RWPE1 (cell line): ENCODE results near the gene ACP5.

Experiments used
- CTCF ChIA-PET: fragments of 350-600 bp; sonication (Branson Sonifier 250); formaldehyde crosslinking; extraction: SDS; loops from one replicate; lab custom pipeline; 2021; lab: Yijun Ruan, JAX
- POLR2A ChIA-PET: fragments of 400-600 bp; formaldehyde crosslinking; extraction: SDS; loops from one replicate; lab custom pipeline; 2020; ENCODE audit warnings: antibody characterized with exemption; ENCODE audit not compliant: low non-redundant PET; lab: Yijun Ruan, JAX
- DNase-seq: peaks from one replicate; pipeline ENCODE4 v3.0.0; 2012; ENCODE audit warnings: low spot score
- H3K27ac ChIP-seq: fragments of 450-650 bp; 2 replicates; pipeline ENCODE4 v1.5.1; 2017
- CTCF ChIP-seq: fragments of 450-650 bp; conservative IDR thresholded peaks from 2 replicates; pipeline ENCODE4 v1.5.1; 2017; ENCODE audit warnings: low read depth, mild to moderate bottlenecking

The ACP5 gene

GRCh38 chr19:11539495-11540365, 37.7 kb downstream of the ACP5 start:
- DNase-seq = no peak
- TF ChIP-seq CTCF = no peak
- ChIA-PET POLR2A (no interaction called here), CTCF (no interaction called here)
- no peak overlapping the region for H3K27ac ChIP-seq

GRCh38 chr19:11538232-11539036, 39.0 kb downstream of the ACP5 start, which contains the start of gene CNN1:
CNN1 (plus strand) TSS chr19:11538851; CDS start chr19:11538928, 77 bp downstream.
- CTCF ChIA-PET = interaction anchor here (0.6 kb wide), 1 partner anchor 85 kb away, joined by 4 read pairs; no protein-coding TSS in a partner anchor
- POLR2A ChIA-PET = no interaction called here
- no peak within 1 kb of the TSS for H3K27ac ChIP-seq
- no peak for DNase-seq
- TF ChIP-seq CTCF = no peak

GRCh38 chr19:11535792-11536595, 41.5 kb downstream of the ACP5 start:
- ChIA-PET CTCF (interaction anchor here (0.6 to 1.4 kb wide), 11 partner anchors 22 to 1052 kb away, joined by 3 to 6 read pairs (median 3); partner anchors contain the start of gene ELOF1), POLR2A (no interaction called here)
- peak overlapping the region; percentile 45 for H3K27ac ChIP-seq
- DNase-seq = peak; percentile 94
- TF ChIP-seq CTCF = peak; percentile 77

GRCh38 chr19:11534948-11535347, 42.5 kb downstream of the ACP5 start:
- POLR2A ChIA-PET = no interaction called here
- CTCF ChIA-PET = no interaction called here
- peak overlapping the region; percentile 45; the same call in 1 of the 2 replicates for H3K27ac ChIP-seq
- no peak for DNase-seq
- TF ChIP-seq CTCF = no peak

- CTCF ChIA-PET = no interaction called here
- DNase-seq = no peak
- POLR2A ChIA-PET = no interaction called here
- TF ChIP-seq CTCF = no peak
- H3K27ac ChIP-seq = no peak overlapping the region
Observed at GRCh38 chr19:11534538-11534937, 42.9 kb downstream of the ACP5 start.
